ENCODE data around the gene NOVA2. TPM values are rescaled to one million over a fixed set of nuclear protein-coding genes. Genes with fewer than 3 reads are reported as not detected.

The NOVA2 gene
- total RNA-seq, 1 donor from 2014 or later: 2.9 TPM

DNA sequence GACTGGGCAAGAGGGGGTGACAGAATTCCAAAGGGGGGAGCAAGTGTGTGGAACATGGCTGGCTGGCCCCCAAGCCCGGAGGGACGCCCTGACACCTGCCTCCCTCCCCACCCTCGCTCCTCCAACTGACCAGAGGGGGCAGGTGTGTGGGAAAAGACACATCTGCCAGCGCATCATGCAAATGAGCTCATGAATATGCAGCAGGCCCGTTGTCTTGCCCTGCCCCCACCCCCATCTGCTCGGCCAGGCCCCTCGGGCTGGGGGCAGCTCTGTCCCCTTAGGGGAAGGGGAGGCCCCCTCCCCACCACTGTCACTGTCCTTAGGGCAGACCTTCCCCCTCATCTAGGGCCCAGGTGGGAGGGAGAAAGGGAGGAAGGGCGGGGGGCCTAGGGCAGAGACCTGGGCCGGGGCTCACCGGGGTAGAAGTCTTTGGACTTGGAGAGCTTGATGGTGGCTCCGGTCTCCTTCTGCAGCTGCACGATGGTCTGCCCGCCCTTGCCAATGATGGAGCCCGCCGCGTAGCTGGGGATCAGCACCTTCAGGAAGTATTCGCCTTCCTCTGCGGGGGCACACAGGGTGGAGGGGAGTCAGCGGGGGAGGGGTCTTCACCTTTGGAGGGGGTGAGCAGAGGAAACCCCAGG is 12.9 kb downstream of the NOVA2 start:
- no peak for DNase-seq

DNA sequence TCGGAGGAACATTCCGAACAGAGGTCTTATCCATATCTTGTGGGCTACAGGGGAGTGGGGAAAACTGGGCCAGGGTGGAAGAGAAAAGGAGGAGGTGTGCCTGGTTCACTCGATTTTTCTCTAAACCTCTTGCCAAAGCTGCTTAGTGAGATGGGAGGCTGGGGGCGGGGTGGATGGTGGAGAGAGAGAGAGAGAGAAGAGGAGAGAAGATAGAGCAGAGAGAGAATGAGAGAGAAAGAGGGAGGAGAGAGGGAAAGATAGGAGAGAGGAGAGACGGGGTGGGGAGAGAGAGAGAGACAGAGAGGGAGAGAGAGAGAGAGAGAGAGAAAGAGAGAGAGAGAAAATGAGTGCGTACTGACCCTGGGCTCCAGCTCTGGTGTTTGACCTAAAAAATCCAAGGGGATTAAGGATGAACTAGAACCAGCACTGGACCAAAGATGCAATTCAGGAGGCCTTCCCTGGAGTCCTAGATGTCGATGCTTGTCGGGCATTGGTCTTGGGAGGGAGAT is 14.1 kb downstream of the NOVA2 start:
- no peak for DNase-seq

DNA sequence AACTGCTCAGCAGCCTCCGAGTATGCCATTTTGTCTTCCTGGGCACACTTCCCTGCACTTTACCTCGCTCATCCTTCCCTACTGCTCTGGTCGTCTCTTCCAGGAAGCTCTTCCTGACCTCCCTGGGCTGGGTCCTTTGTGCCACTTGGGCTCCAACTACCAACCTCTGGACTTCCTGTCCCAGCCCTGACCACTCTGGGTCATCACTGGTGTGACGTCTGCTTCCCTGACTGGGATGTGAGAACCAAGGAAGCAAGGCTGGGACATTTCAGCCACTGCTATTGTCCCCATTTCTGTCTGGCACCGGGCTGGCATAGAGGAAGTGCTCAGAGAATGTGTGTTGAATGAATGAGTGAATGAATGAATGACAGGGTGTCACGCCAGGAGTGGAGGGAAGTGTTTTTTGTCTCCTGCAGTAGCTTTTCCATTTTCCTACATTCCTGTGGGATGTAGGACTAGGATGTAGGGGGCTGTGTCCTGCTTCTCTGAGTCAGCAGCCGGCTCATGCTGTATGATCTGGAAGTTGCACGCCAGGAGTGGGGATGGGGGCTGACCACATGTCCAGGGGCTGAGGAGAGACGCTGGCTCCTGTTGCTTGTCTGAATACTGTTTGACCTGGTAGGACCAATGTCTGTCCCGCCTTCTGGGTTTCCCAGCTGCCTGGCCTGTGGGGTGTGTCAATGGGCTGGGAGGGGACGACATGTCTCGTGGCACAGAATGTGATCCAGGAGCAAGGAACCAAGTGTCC is 14.7 kb downstream of the NOVA2 start:
- no peak for DNase-seq

DNA sequence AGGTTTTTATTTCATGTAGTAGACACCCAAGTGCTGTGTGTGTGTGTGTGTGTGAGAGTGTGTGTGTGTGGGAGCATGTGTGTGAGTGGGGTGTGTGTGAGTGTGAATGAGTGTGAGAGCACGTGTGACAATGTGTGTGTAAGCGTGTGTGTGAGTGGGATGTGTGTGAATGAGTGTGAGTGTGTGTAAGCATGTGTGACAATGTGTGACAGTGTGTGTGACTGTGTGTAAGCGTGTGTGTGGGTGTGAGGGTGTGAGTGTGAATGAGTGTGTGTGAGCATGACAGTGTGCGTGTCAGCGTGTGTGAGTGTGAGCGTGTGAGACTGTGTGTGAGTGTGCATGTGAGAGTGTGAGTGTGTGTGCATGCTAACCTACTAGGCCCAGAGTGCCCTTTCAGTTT is 15.3 kb downstream of the NOVA2 start:
- DNase-seq: no peak

DNA sequence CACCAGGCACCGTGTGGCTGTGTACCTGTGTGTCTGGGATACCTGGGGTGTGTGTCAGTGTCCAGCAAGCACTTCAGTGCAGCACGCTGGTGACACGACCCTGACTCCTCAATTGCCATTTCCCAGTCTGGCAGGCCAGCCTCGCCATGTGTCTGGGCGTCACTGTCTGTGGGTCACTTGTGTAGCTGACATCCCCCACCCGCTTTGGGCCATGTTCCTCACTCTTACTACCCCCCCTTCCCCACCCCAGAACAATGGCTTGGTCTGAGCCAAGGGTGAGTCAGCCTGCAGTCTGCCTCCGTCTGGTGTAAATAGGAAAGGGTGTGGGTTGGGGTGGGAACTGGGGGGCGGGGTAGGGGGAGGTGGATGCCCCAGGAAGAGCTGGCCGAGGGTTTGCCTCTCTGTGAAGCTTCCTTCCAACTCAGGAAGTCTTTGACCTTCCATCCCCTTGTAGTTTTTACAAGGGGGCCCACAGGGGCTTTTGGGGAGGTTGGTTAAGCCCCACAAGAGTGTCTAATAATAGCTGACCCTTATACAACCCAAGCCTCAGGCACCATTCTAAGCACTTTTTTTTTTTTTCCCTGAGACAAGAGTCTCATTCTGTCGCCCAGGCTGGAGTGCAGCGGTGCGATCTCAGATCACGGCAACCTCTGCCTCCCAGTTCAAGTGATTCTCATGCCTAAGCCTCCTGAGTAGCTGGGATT is 17.6 kb downstream of the NOVA2 start:
- no peak for DNase-seq

DNA sequence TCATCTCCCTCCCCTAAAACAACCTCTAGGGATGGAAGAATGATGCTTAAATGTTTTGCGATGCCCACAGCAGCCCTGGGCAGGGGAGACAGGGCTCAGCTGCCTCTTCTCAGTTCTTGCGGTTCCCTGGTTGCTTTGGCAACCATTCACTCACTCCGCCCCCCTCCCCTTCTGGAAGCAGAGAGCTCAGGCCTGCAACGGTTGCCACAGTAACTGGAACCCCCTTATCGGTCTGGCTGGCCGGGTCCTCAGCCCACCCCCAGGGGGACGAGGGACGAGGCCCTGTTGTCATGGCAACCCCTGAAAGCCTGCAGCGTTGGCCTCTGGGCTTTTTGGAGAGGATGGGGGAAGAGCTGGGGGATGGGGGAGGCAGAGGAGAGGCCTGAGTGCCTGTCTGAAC is 19.5 kb downstream of the NOVA2 start:
- DNase-seq: no peak

DNA sequence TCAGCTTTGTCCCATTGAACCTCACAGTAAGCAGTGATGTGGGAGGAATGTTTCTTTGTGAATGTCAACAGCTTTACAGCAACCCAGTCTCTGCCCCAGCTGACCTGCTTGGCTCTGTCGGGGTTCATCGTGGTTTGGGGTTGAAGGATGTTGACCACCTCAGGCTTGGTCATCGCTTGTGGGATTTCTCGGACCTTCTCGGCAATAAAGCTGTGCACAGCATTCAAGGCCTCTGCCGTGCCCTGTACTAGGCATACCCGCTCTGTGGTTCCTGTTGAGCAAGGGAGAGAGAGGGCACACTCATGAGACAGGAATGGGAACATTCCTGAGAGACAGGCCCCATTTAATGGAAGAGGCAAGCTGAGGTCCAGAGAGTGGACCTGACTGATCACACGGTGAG is 20.0 kb downstream of the NOVA2 start:
- DNase-seq: no peak

DNA sequence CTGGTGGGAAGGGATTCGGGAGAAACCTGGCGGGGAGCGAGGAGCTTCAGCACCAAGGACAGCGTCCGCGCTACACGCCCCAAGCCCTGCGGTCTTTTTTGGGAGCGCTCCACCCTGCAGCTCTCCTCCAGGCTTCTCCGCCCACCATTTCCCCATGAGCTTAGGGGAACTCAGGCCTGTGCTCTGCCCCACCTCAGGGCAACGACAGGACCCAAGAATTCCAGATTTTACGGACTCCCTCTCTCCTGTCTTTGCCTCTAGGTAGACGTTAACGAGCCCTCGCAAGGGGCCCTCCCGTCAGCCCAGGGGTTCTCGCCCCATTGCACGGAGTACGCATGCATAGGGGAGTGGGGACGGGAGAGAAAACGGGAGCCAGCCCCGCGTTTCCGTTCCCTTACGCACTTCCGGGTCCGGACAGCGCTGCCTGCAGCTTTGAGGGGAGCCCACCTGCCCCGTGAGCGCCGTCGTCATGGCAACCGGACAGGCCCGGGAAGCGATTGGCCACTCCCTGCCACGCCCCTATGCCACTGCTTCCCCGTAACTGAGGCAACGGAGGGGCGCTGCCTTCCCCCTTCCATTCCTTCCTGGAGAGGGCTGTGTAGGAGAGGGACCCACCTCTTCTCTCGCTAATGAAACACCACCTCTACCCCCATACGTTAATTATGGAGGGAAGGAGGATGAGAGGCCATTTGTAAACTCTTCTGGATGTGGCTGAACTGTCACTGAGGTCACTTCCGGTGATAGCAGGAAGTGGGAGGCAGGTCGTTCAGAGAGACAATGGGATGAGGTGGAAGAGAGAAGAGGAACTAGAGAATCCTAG is 20.8 kb downstream of the NOVA2 start:
- peak; percentile 84 for DNase-seq

DNA sequence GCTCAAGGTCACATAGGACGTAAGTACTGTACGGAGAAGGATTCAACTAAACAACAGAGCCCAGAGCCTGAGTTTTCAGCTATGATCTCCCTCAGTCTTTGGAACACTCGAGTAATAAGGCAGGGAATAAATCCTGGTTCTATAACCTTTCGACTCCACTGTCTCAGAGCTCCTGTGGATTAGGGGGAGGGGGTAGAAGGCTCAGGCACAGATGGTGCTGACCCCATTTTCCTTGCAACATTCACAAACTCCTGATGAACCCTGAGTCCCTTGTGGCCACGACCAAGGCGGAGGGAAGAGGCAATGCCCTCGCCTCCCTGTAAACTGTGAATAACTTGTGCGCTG is 21.4 kb downstream of the NOVA2 start:
- DNase-seq: no peak

DNA sequence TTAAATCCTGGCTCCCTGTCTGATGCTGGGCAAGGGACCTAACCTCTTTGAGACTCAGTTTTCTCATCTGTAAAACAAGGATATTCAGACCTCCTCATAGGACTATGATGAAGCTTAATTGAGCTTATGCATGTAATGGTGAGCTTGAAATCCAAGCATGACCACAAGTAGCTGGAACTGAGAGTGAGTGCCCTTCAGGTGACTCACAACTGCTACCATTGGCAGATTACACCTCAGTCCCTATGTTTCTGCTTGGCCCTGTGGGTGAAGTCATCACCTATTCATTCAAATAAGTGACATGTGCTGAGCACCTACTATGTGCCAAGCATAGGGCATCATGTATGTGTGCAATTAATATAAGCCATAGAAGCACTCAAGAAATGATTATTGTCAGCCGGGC is 25.7 kb downstream of the NOVA2 start:
- DNase-seq: no peak

DNA sequence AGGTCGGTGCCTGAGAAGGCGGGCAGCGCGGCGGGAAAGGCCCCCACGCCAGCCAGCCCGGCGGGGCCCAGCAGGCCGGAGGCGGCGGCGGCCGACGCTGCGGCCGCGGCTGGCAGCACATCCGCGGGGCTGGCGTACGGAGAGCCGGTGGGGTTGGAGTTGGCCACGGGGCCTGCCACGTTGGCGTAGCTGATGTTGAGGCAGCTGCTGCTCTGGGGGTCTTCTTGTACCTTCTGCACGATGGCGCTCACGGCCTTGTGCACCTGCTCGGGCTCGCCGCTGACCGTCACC is 33.2 kb downstream of the NOVA2 start:
- DNase-seq: no peak

DNA sequence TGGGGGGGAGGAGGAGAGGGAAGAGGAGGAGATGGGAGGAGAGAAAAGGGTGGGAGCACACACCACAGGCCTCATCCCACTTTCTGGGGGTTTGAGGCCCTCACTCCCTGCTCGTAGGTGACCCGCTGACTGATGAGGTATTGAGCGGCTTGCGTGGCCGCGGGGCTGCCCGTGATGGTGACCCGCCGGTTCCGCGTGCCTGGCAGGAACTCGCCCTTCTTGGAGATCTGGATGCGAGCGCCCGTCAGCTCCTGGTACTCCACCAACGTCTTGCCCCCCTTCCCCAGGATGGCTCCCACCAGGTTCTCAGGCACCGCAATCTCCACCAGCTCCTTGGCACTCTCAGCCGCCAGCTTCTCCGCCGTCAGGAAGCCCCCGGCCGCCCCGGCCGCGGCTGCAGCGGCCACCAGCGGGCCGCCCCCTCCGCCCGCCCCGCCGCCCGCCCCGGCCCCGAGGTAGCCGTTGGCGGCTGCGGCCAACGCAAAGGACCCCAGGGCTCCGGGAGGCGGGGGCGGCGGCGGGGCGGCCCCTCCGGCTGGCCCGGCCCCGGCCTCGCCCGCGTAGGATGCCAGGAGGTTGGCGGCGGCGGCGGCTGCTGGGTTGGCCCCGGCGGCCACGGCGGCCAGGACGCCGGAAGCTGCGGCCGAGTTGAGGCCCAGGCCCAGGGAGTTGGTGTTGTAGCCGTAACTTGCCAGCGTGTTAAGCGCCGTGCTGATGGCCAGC is 33.7 kb downstream of the NOVA2 start:
- no peak for DNase-seq

DNA sequence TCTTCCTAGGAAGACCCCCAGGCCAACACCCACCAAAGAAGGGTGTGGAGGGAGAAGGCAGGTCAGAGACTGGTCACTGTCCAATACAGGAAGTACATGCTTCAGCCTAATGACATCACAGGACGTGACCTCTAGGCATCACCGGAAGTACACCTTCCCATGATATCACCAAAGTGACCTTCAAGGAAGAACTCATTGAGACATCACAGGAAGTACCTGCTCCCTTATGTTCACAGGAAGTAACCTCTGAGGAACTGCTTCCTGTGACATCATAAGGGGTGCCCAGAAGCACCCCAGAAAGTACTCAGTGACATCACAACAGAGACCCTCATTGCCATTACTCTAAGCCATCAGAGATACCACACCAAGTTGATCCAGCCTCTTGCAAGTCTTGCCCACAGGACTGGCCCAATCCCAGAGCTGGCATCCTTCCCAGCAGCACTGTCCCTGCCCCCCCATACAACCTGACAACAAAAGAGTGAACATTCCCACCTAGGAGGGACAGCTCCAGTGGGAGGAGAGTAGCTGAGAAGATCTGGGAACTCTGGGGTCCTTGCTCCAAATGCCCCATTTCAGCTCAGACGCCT is 34.8 kb downstream of the NOVA2 start:
- no peak for DNase-seq

DNA sequence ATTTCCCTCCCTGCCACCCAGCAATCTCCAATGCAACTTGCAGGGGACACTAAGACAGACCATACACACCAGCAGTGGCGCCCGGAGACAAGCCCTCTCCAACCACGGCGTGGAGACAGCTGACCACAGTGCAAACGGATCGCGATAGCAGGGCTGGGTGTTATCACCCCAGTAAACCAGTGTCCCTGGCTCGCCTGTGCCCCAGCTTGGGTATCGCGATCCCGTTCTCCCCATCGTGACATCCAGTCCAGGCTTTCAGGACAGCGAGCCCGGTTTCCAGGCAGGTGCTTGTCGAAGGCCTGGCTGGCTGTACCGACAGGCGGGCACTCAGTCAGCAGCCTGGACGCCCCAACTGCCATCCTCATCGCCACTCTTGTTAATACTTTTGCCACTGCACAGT is 38.4 kb downstream of the NOVA2 start:
- no peak for DNase-seq

DNA sequence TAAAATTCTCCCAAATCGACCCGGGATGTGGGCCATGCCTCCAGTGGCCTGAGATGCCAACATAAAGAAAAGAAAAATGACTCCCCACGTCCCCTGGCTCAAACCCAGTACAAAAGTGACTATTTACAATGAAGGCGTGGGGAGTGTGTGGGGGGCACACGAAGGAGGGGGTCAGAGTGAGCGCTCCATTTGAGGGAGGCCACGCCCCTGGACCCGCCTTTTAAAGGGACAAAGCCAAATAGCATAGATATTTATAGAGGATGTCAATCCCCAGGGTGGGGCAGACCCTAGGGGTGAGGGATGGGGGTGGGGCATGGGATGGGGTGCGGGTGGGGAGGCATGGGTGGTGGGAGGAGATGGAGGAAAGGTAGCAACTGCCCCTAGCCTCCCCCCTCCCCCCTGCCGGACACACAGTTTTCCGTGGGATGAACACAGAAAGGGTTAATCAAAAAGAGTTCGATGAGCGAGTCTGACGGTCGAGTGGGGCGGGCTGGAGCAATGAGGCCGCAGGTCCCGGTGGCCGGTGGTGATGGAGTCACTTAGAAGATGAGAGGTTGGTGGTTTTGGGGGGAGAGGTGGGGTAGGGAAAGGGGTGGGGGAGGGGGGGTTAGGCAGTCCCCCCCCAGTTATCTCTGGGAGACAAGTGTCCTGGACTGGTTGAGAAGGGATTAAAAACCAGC is 39.0 kb downstream of the NOVA2 start:
- DNase-seq: no peak

DNA sequence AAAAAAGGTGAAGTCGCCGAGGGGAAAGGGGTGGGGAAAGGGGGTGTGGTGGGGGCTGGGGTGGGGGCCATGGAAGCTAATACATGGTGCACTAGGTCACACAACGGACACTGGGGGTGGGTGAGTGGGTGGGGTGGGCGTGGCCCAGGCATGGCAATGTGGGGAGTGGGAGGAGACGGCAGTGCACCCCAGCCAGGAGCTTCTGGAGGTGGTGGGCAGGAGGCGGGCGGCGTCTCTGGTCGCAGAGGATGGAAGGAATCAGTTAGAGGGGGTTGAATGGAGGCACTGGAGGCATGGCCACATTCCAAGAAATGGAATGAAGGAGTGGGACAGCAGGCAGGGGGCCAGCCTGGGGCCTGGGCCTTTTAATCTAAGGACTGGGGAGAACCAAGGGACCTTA is 39.9 kb downstream of the NOVA2 start:
- no peak for DNase-seq

DNA sequence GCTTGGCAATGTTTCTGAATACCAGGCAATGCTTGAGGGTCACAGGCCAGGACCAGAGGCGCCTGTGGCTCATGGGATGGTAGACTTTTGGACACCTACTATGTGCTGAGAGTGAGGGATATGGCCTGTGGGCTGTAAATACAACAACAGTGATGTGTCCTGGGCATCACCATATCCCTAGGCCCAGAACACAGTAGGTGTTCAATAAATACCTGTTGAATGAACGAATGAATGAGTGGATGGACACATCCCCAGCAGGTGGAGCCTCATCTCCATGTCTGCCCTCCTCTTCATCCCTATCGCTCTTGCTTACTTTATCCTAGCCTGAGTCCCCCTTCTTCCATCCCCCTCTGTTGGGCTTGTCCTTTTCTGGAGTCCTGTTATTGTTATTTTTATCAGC is 42.6 kb downstream of the NOVA2 start:
- DNase-seq: no peak

DNA sequence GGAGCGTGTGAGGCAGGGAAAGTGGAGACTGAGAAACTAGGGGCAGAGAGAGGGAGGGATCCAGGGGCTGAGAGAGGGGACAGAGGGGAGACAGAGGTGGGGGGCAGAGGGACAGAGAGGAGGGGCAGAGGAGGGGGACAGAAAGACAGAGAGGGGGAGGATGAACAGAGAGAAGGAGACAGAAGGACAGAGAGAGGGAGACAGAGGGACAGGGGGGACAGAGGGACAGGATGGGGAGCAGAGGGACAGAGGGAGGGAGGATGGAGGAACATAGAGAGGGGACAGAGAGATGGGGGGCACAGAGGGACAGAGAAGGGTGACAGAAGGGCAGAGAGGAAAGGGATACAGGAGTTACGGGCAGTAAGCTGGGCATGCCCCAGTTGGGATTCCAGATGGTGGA is 44.4 kb downstream of the NOVA2 start:
- DNase-seq: no peak

DNA sequence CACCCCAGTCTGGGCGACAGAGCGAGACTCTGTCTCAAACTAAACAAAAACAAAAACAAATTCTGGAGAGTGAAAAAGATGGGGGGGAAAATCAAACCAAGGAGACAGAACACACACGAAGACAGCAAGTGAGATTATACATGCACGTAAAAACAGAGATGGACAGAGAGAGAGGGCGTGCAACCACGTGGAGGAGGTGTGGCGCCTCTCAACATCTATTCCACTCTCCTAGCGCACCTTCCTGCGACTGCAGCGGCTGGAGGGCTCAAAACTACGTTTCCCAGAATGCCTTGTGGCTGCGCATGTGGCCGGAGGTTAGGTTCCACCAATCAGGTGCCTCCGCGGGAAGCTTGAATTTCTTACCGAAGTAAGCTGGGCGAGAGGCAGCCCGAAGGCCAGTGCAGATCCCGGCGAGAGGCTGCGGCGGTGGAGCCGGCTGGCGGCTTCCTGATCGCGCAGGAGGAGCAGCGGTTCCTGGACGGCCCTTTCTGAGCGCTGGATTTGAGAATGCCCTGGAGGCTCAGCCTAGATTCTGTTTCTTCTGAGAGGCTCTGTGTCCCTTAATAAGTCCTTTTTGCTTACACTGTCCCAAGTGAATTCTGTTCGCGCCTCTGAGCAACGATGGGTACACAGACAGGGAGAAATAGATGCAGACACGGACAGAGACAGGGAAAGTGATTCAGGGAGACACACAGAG is 46.0 kb downstream of the NOVA2 start:
- DNase-seq: peak; percentile 93

DNA sequence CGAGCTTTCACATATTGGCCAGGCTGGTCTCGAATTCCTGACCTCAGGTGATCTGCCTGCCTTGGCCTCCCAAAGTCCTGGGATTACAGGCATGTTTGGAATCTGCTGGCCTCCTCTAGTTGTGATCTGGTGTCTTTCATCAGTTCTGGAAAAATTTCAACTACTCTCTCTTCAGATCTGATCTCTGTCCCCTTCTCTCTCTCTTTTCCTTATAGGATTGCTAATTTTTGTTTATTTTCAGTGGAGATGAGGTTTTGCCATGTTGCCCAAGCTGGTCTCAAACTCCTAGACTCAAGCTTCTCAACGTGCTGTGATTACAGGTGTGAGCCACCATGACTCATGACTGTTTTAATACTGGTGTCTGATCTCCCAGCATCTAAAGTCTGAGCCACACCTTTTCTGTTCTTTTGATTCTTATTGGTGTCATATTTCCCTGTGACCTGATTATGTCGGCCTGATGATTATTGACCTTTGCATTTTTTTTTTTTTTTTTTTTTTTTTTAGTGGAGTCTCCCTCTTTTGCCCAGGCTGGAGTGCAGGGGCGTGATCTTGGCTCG is 48.7 kb downstream of the NOVA2 start:
- no peak for DNase-seq
